Epithelial cell of esophagus (primary cell): ENCODE measurements around the gene EGFR.

ENCODE experiments used
- DNase-seq: peaks from one replicate; pipeline ENCODE4 v3.0.0; 2010; ENCODE audit warnings: low read depth
- H3K4me3 ChIP-seq: 2 replicates; pipeline ENCODE4 v1.5.1; 2011; ENCODE audit warnings: mild to moderate bottlenecking, low read length, control low read depth
- CTCF ChIP-seq: IDR thresholded peaks from 2 replicates; pipeline ENCODE4 v1.5.1; 2011; ENCODE audit warnings: low read depth, mild to moderate bottlenecking, low read length, control low read depth, inconsistent platforms; ENCODE audit not compliant: insufficient read depth; ENCODE audit errors: missing control alignments

EGFR gene

GRCh38 chr7:55140221-55140940 is 121.6 kb downstream of the EGFR start:
- TF ChIP-seq CTCF, result no peak
- peak; percentile 87 for DNase-seq
- H3K4me3 ChIP-seq, result no peak overlapping the region

GRCh38 chr7:55140941-55141278 is 122.1 kb downstream of the EGFR start:
- no peak for TF ChIP-seq CTCF
- H3K4me3 ChIP-seq, result no peak overlapping the region
- no peak for DNase-seq

GRCh38 chr7:55142919-55143600 is 124.2 kb downstream of the EGFR start:
- no peak for TF ChIP-seq CTCF
- no peak for DNase-seq
- no peak overlapping the region for H3K4me3 ChIP-seq

- no peak for DNase-seq
These were observed 125.8 kb downstream of the EGFR start for GRCh38 chr7:55144333-55145317.

GRCh38 chr7:55145606-55146005 is 126.8 kb downstream of the EGFR start:
- H3K4me3 ChIP-seq, result no peak overlapping the region
- DNase-seq, result no peak
- no peak for TF ChIP-seq CTCF

More at GRCh38 chr7:55144333-55145317, 125.8 kb downstream of the EGFR start:
- TF ChIP-seq CTCF, result peak; percentile 35
- no peak overlapping the region for H3K4me3 ChIP-seq

- H3K4me3 ChIP-seq, result no peak overlapping the region
- TF ChIP-seq CTCF, result no peak
- no peak for DNase-seq
These were observed 128.3 kb downstream of the EGFR start for GRCh38 chr7:55147101-55147500.
